CD4-positive, alpha-beta T cell treated with Interleukin-12 subunit alpha and Interleukin-12 subunit beta, for 1 hour (primary cell): ENCODE results near the gene BAZ2B.
A peak's percentile ranks its signal among the peaks of the same experiment; 100 is the strongest.
"Not testable (repeated sequence)": the region's sequence is repeated elsewhere in the genome, so short reads cannot be mapped to it uniquely, and the experiment has no call there.

Experiments used
- DNase-seq: peaks from one replicate; pipeline ENCODE4 v3.0.0-alpha.2; 2020

The BAZ2B gene, protein sequence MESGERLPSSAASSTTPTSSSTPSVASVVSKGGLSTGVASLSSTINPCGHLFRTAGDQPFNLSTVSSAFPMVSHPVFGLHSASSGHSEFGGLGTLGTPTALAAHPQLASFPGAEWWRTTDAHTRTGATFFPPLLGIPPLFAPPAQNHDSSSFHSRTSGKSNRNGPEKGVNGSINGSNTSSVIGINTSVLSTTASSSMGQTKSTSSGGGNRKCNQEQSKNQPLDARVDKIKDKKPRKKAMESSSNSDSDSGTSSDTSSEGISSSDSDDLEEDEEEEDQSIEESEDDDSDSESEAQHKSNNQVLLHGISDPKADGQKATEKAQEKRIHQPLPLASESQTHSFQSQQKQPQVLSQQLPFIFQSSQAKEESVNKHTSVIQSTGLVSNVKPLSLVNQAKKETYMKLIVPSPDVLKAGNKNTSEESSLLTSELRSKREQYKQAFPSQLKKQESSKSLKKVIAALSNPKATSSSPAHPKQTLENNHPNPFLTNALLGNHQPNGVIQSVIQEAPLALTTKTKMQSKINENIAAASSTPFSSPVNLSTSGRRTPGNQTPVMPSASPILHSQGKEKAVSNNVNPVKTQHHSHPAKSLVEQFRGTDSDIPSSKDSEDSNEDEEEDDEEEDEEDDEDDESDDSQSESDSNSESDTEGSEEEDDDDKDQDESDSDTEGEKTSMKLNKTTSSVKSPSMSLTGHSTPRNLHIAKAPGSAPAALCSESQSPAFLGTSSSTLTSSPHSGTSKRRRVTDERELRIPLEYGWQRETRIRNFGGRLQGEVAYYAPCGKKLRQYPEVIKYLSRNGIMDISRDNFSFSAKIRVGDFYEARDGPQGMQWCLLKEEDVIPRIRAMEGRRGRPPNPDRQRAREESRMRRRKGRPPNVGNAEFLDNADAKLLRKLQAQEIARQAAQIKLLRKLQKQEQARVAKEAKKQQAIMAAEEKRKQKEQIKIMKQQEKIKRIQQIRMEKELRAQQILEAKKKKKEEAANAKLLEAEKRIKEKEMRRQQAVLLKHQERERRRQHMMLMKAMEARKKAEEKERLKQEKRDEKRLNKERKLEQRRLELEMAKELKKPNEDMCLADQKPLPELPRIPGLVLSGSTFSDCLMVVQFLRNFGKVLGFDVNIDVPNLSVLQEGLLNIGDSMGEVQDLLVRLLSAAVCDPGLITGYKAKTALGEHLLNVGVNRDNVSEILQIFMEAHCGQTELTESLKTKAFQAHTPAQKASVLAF (N-terminal part only)

DNA sequence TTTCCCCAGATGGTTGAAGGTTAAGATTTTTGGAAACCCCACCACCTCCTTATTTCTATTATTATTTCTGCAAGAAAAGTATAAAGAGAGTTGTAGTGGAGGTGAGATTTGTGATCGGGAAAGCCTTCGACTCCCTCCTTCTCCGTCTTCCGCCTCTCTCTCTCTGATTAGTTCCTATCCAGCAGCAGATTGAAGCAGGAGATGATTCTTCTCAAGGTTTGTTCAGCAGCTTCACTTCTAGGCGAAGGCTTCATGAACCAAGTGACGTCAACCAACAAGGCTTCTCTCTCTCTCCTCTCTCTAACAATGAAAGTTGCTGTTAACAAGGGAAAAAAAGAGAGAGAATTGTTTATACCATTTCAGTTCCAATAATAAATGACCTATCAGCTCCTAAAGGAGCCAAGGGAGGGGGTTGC is at the start of gene BAZ2B:
TSS of gene BAZ2B (minus strand) at position 263 of the 416 bp plus-strand sequence. CDS start 137,829 bp downstream, outside the sequence.
- peak; percentile 2 for DNase-seq

DNA sequence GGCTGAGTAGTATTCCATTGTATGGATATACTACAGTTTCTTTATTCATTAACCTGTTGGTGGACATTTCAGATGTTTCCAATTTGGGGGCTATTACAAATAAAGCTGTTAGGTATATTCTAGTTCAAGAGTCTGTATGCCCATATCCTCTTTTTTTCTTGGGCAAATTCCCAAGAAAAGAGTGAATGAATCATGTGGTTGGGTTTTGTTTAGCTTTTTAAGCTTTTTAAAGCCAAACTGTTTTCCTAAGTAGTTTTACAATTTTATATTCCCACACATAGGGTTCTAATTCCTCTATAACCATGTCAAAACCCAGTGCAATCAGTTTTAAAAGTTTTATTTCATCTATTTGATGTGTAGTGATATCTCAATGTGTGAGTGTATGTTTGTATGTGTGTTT is 44.9 kb upstream of the BAZ2B start:
- no peak for DNase-seq

DNA sequence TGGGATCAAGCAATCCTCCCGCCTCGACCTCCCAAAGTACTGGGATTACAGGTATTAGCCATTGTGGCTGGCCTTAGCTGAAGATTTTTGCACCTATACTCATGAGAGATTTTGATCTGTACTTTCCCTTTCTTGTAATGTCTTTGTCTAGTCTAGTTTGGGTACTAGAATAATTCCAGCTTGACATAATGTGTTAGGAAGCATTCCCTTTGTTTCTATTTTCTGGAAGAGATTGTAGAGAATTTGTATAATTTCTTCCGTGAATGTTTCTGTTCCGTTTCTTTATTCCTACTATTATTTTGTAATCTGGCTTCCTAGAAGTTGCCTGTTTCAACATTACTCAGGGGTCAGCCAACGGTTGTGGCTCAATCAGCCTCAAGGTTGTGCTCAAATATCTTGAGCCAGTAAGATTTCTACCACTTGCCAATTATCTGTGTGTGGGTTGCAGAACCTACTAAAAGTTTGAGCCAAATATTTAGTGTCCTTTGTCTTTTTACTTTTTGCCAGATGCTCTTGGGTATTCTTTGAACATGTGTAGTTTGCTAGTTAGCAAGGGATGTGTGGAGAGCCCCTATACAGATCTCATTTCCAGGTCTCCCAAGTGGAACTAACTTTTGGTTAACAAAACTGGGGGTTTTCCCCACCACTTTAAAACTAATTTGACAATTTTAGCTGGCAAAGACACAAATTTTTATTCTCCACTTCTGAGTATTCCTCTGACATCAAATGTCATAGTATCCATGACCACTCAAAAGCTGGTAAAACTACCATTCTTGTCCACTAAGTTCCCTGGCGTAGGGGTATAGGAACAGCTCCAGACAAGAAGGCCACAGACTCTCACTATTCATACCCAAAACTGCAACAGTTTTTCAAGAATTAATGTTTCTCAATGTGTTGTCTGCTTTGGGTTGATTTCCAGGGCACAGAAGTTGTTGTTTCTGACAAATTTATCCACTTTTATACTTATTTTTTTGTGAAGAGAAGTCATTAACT is 42.8 kb upstream of the BAZ2B start:
- no peak for DNase-seq

DNA sequence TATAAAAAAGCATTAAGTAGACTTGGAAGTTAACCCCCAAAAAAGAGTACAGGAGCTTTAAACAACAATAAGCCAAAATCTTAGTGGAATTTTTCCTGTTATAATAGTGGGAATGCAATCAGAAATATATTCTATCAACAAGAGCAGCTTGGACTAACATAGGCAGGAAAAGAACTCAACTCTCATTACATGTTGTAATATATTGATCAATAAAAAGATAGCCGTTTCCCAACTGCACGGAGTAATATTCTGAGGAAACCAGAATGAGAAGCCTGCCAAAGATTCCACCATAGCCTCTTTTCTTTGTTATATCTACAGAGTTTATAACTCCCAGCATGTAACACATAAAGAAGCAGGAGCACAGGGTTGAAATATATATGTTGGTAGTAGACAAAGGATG is 37.6 kb upstream of the BAZ2B start:
- DNase-seq, result no peak

DNA sequence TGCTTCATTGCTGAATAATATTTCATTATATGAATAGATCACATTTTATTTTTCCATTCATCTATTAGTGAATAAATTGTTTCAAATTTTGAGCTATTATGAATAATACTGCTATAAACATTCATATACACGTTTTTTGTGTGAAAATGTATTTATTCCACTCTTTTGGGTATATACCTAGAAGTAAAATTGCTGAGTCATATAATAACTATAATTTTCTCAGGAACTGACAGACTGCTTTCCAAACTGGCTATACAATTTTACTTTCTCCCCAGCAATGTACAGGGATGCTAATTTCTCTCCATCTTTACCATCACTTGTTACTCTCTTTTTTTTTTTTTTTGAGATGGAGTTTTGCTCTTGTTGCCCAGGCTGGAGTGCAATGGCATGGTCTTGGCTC is 35.5 kb upstream of the BAZ2B start:
- no peak for DNase-seq

DNA sequence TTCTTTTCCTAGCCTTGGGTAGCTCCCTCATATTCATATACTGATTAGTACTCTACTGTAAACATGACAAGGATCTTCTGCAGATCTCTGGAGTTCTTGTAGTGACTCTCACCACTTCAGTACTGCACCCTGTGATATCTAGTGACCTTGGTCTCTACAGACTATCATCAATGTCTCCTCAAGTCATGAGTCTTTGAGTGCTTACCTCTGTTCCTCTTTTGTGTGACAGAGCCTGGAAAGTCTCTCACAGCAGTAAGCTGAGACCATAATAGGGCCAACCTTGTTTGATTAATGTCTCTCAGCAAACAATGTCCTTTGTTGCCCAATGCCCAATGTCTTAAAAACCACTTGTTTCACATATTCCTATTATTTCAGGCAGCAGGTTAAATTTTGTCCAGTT is 34.2 kb upstream of the BAZ2B start:
- no peak for DNase-seq

DNA sequence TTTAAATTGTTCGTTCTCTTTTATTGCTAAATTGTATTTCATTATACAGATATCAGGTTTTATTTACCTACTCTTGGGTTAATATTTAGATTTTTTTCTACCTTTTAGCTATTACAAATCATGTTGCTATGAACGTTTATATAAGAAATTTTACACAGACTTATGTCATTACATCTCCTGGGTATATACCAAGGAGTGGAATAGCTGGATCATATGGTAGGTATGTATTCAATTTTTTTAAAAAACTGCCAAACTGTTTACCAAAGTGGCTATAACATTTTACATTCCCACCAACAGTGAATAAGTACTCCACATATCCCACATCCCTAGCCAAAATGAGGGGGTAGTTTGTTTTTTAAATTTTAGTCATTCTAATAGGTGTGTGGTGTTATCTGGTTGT is 32.3 kb upstream of the BAZ2B start:
- no peak for DNase-seq

DNA sequence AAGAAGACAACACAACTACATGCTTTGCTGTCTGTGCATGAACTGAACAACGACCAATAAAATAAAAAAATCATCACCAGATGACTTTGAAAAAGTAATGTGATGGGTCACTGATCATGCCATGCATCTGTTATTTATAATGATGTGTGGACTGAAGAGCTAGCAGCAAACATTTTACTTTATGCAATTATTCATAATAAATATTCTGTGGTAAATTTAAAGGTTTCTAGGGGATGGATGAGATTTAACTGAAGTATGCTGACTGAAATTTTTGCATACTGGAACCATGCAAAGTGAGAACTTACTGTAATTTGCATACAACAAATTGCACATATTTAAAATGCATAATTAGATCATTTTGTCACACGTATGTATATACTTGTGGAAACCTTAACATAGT is 31.3 kb upstream of the BAZ2B start:
- no peak for DNase-seq

DNA sequence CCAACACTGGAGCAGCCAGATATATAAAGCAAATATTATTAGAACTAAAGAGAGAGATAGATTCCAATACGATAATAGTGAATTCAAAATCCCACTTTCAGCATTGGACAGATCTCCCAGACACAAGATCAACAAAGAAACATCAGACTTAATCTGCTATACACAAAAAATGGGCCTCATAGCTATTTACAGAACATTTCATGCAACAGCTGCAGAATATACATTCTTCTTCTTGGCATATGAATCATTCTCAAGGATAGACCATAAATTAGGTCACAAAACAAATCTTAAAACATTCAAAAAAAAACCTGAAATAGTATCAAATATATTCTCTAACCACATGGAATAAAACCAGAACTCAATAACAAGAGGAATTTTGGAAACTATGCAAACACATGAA is 23.8 kb upstream of the BAZ2B start:
- no peak for DNase-seq

DNA sequence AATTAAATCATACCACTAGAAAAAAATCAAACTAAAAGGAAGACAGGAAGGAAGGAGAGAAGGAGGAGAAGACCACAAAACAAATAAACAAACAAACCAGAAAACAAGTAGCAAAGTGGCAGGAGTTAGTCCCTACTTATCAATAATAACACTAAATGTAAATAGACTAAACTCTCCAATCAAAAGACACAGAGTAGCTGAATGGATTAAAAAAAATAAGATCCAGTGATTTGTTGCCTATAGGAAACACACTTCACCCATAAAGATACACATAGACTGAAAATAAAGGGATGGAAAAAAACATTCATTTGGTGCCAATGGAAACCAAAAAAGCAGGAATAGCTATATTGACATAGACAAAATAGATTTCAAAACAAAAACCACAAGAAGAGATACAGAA is 23.4 kb upstream of the BAZ2B start:
- DNase-seq, result no peak

DNA sequence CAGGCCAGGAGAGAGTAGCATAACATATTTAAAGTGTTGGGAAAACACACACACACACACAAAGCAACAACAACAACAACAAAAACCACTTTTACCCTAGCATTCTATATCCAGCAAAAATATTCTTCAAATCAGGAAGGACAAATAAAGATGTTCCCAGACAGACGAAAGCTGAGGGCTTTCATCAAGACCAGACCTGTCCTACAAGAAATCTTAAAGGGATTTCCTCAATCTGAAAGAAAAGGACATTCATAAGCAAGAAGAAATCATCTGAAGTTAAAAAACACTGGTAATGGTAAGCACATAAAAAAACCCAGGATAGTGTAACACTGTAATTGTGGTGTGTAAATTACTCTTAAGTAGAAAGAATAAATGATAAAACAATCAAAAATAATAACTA is 22.7 kb upstream of the BAZ2B start:
- no peak for DNase-seq

DNA sequence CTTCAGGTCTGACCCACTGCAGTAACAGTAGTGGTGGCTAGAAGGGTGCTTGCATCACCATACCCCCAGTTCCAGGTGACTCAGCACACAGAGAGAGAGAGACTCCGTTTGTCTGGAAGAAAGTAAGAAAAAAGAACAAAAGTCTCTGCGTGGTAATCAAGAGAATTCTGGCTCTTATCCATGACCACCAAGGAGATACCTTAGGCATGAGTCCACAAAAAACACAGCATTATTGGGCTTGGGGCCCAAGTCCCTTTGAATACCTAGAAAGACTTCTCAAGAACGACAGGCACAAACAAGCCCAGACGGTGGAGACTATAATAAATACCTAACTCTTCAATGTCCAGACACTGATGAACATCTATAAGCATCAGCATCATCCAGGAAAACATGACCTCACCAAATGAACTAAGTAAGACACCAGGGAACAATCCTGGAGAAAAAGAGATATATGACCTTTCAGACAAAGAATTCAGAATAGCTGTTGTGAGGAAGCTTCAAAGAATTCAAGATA is 21.7 kb upstream of the BAZ2B start:
- no peak for DNase-seq

DNA sequence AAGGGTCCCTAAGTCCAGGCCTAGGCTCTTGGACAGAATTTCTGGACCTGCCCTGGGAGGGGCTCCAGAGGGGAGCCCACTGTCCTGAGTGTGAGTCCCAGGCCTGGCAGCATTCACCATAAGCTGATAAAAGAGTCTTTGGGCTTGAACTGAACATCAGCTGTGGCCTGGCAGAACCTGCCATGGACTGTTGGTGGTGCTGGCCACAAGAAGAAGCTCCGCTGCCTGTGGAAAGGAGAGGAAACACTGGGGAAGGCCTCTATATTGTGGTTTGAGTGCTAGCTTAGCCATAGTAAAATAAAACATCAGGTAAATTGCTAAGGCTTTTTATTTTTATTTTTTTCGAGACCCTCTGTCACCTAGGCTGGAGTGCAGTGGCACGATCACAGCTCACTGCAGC is 20.9 kb upstream of the BAZ2B start:
- no peak for DNase-seq

DNA sequence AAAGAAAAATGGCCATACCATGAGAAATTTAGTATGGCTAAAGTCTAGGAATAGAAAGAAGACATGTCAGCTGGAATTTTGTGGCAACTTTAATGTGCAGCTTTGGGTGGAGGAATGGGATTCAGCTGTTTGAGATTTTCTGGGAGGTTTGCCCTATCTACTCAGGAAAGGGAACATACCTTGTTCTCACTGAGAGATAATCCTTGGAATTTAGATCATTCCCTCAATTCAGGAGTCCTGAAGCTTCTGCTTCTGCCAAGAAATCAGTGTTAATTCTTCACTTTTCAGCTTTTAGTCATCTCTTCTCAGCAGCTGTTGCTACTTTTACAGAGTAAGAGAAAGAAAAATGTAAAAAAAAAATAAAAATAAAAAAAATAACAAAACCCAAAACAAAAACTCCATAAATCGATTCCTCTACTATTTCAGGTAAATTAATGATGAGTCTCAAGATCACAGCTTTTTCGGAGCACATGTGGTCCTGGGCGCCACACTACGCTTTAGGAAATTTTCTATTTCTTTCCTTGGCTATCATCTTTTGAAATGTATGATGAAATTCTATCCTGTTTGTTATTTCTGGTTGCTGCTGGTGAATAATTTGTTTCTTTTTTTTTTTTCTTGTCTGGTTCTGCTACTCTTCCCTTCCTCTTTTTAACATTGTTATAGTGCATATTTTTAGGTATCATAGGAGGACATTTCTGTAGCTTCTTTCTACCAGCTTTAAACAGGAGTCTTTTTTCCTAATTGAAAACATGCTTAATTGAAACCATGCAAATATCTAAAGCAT is 18.9 kb upstream of the BAZ2B start:
- DNase-seq, result no peak

DNA sequence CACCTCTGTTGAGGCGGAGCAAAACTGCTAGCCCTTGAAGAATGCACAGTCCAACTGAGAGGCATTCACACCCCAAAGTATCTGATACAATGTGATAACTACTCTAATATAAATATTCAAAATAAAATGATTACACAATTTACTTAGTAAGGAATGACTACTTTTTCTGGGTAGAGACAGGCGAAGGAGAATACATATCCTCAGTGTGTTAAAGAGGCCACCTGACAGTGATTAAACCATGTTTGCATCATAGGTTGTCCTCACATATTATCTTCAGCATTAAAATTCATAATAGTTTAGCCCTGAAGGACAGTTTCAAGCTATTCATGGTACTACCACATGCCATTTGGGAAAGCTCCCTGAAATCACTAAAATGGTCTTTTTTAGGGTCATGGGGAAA is 16.9 kb upstream of the BAZ2B start:
- DNase-seq, result no peak

DNA sequence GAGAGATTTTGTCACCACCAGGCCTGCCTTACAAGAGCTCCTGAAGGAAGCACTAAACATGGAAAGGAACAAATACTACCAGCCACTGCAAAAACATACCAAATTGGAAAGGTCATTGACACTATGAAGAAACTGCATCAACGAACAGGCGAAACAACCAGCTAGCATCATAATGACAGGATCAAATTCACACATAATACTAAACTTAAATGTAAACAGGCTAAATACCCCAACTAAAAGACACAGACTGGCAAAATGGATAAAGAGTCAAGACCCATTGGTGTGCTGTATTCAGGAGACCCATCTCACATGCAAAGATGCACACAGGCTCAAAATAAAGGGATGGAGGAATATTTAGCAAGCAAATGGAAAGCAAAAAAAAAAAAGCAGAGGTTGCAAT is 9.3 kb upstream of the BAZ2B start:
- DNase-seq, result not testable (repeated sequence)

DNA sequence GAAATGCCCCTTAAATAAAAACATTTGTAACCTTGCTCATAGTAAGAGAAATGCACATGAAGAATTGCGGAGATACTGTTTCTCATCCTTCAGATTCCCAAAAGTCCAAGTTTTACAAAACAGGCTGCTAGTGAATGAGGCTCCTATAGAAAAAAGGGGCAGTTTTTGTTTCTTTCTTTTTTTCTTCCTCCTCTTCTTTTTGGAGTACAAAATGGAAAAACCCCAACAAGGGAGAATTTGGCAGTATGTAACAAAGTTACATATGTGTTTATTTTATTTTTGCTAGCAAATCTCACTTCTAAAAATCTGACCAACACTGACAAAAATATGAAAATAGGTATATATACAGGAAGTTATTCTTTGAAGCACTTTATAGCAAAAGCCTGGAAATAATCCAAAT is 7.1 kb upstream of the BAZ2B start:
- no peak for DNase-seq

DNA sequence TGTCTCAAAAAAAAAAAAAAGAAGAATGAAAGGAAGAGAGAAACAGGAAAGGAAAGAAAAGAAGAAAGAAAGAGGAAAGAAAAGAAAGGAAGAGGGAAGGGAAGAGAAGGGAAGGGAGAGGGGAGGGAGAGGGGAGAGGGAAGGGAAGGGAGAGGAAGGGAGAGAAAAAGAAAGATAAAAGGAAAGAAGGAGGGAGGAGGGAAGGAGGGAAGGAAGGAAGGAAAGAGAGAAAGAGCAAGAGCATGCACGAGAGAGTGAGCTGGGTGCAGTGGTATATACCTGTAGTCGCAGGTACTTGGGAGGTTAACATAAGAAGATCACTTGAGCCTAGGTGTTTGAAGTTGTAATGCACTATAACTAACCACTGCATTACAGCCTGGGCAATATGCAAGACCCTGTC is 6.6 kb upstream of the BAZ2B start:
- no peak for DNase-seq

DNA sequence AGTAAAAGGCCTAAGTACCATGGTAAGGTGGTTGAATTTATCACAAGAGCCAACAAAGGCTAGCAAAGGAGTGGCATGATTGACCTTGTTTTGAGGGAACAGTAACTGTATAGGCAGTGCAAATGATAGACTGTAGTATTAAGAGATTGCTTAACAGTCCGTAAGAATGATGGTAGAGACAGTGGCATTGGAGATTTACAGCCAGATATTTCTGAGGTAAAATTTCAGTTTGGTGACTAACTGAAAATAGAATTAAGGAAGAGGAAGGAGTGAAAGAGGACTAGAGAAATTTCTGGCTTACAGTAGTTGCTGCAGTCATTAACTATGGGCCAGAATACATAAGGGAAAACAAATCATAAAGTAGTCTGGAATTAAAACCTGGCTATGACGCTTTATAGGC is 4.4 kb upstream of the BAZ2B start:
- no peak for DNase-seq

DNA sequence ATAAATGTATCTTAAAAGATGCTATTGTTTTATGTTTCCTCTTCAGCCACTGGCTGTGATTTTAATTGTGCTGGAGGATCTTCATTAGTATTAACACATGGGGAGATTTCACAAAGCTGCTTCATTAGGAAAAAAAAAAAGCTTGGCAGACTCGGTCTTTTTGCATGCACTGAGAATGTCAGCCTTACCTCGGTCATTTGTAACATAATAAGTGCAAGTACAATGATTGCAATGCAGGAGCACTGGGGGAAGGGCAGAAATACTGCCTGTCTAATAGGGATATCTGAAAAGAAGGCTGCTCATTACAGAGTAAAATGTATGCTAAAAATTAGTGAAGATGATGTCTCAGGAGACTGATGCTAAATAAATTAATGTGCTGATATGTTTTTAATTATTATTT is 1.3 kb upstream of the BAZ2B start:
- no peak for DNase-seq

DNA sequence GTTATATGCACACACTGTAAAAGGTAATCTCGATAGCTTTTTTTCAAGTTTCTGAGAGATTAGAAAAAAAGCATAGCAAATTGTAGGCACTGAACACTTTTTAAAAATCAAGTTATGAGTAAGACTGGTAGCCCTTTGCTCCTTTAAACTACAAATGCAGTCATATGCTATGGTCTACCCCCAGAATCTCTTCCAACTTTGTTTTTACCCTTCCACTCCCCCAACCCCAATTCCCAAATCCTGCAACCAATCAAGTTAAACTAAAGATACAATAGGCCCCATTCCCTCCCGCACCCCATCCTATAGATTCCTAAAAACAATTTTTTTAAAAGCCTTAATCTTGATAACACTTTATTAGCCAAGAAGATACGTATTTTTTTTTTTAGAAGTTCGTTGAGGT is 752 bp upstream of the BAZ2B start:
- DNase-seq, result no peak
